Immature natural killer cell (primary cell): ENCODE measurements around the gene ZNF536. TPM values are rescaled to one million over a fixed set of nuclear protein-coding genes. Genes with fewer than 3 reads are reported as not detected.

Source experiments
- DNase-seq, 3 donors: peaks; one replicate each; pipeline ENCODE4 v3.0.0; 2022; ENCODE audit warnings: mixed read lengths in 1 of 3
- H3K27ac Mint-ChIP-seq, 6 donors: one replicate each; pipeline ENCODE4 v1.8.0; 2020; ENCODE audit warnings: mixed read lengths in 6 of 6, mild to moderate bottlenecking in 5 of 6, inconsistent platforms in 4 of 6, moderate library complexity in 3 of 6
- H3K27me3 Mint-ChIP-seq, 3 donors: one replicate each; pipeline ENCODE4 v1.8.0; 2020 to 2021; ENCODE audit warnings: low read depth in 3 of 3, mild to moderate bottlenecking in 3 of 3, mixed read lengths in 3 of 3, moderate library complexity in 3 of 3, inconsistent platforms in 1 of 3
- H3K36me3 Mint-ChIP-seq, 3 donors: one replicate each; pipeline ENCODE4 v1.8.0; 2020; ENCODE audit warnings: mixed read lengths in 3 of 3, inconsistent platforms in 2 of 3, mild to moderate bottlenecking in 2 of 3
- H3K4me1 Mint-ChIP-seq, 2 donors: one replicate each; pipeline ENCODE4 v1.8.0; 2020; ENCODE audit warnings: inconsistent platforms in 2 of 2, mild to moderate bottlenecking in 2 of 2, mixed read lengths in 2 of 2, moderate library complexity in 1 of 2
- H3K4me3 Mint-ChIP-seq, 5 donors: one replicate each; pipeline ENCODE4 v1.8.0; 2020; ENCODE audit warnings: mild to moderate bottlenecking in 5 of 5, mixed read lengths in 5 of 5, inconsistent platforms in 3 of 5, moderate library complexity in 3 of 5
- H3K9me3 Mint-ChIP-seq, 6 donors: one replicate each; pipeline ENCODE4 v1.8.0; 2020; ENCODE audit warnings: mild to moderate bottlenecking in 6 of 6, mixed read lengths in 6 of 6, inconsistent platforms in 4 of 6, moderate library complexity in 3 of 6
- polyA plus RNA-seq, 3 donors: library from polyadenylated mRNA; unstranded; fragments of 300-500 nt; fragmentation: Illumina TruSeq; gene quantifications; one replicate each; pipeline ENCODE4 v1.2.3, GENCODE V29; 2021

The ZNF536 gene
- polyA plus RNA-seq, 3 donors from 2014 or later = not detected

GRCh38 chr19:30512176-30513081, 140.2 kb downstream of the ZNF536 start:
- Mint-ChIP-seq H3K4me1 (no peaks in the 10 kb centered on the region), H3K4me3 (no peak overlapping the region)

GRCh38 chr19:30513082-30513411, 140.9 kb downstream of the ZNF536 start:
- no peak overlapping the region for H3K4me3 Mint-ChIP-seq
- H3K27ac Mint-ChIP-seq = no peak overlapping the region
- no peaks in the 10 kb centered on the region for H3K36me3 Mint-ChIP-seq
- no peaks in the 10 kb centered on the region for H3K4me1 Mint-ChIP-seq
- DNase-seq = no peak
- H3K9me3 Mint-ChIP-seq = no peaks in the 10 kb centered on the region
- H3K27me3 Mint-ChIP-seq = peaks cover 0 to 8% (median 3%) of the 10 kb centered on the region in 3 donors

More at GRCh38 chr19:30512176-30513081, 140.2 kb downstream of the ZNF536 start:
- H3K27me3 Mint-ChIP-seq = peaks cover 0 to 13% (median 3%) of the 10 kb centered on the region in 3 donors
- no peak overlapping the region for H3K27ac Mint-ChIP-seq
- DNase-seq = no peak
- H3K9me3 Mint-ChIP-seq = no peaks in the 10 kb centered on the region
- H3K36me3 Mint-ChIP-seq = no peaks in the 10 kb centered on the region

- Mint-ChIP-seq H3K4me1 (no peaks in the 10 kb centered on the region), H3K27ac (no peak overlapping the region), H3K4me3 (no peak overlapping the region), H3K9me3 (no peaks in the 10 kb centered on the region), H3K36me3 (no peaks in the 10 kb centered on the region), H3K27me3 (peaks cover 3 to 6% (median 3%) of the 10 kb centered on the region in 3 donors)
- no peak for DNase-seq
Observed at GRCh38 chr19:30516111-30516510, 143.9 kb downstream of the ZNF536 start.

GRCh38 chr19:30516531-30516930, 144.3 kb downstream of the ZNF536 start:
- H3K4me3 Mint-ChIP-seq = no peak overlapping the region
- no peak overlapping the region for H3K27ac Mint-ChIP-seq
- H3K36me3 Mint-ChIP-seq = no peaks in the 10 kb centered on the region
- no peak for DNase-seq
- no peaks in the 10 kb centered on the region for H3K4me1 Mint-ChIP-seq
- H3K27me3 Mint-ChIP-seq = peaks cover 3 to 6% (median 3%) of the 10 kb centered on the region in 3 donors
- no peaks in the 10 kb centered on the region for H3K9me3 Mint-ChIP-seq

GRCh38 chr19:30518965-30519606, 146.9 kb downstream of the ZNF536 start:
- H3K27me3 Mint-ChIP-seq = peaks cover 6 to 9% (median 6%) of the 10 kb centered on the region in 3 donors
- H3K27ac Mint-ChIP-seq = no peak overlapping the region
- no peaks in the 10 kb centered on the region for H3K4me1 Mint-ChIP-seq
- no peak for DNase-seq
- no peaks in the 10 kb centered on the region for H3K36me3 Mint-ChIP-seq
- no peaks in the 10 kb centered on the region for H3K9me3 Mint-ChIP-seq
- no peak overlapping the region for H3K4me3 Mint-ChIP-seq

GRCh38 chr19:30519607-30520205, 147.5 kb downstream of the ZNF536 start:
- Mint-ChIP-seq H3K36me3 (no peaks in the 10 kb centered on the region), H3K27me3 (peaks cover 0 to 9% (median 5%) of the 10 kb centered on the region in 3 donors), H3K4me1 (no peaks in the 10 kb centered on the region), H3K27ac (no peak overlapping the region), H3K4me3 (no peak overlapping the region), H3K9me3 (no peaks in the 10 kb centered on the region)
- DNase-seq = no peak

GRCh38 chr19:30520735-30521479, 148.7 kb downstream of the ZNF536 start:
- DNase-seq = no peak
- no peak overlapping the region for H3K4me3 Mint-ChIP-seq
- no peak overlapping the region for H3K27ac Mint-ChIP-seq
- H3K4me1 Mint-ChIP-seq = no peaks in the 10 kb centered on the region
- H3K36me3 Mint-ChIP-seq = no peaks in the 10 kb centered on the region
- no peaks in the 10 kb centered on the region for H3K9me3 Mint-ChIP-seq
- peaks cover 0 to 9% (median 2%) of the 10 kb centered on the region in 3 donors for H3K27me3 Mint-ChIP-seq

- Mint-ChIP-seq H3K4me3 (no peak overlapping the region), H3K9me3 (no peaks in the 10 kb centered on the region), H3K27me3 (peaks cover 0 to 9% (median 2%) of the 10 kb centered on the region in 3 donors), H3K27ac (no peak overlapping the region), H3K36me3 (no peaks in the 10 kb centered on the region), H3K4me1 (no peaks in the 10 kb centered on the region)
- DNase-seq = no peak
Observed at GRCh38 chr19:30521937-30522336, 149.8 kb downstream of the ZNF536 start.

GRCh38 chr19:30522341-30522740, 150.2 kb downstream of the ZNF536 start:
- DNase-seq = no peak
- Mint-ChIP-seq H3K27me3 (peaks cover 2 to 9% (median 3%) of the 10 kb centered on the region in 3 donors), H3K27ac (no peak overlapping the region), H3K4me3 (no peak overlapping the region), H3K9me3 (no peaks in the 10 kb centered on the region), H3K4me1 (no peaks in the 10 kb centered on the region), H3K36me3 (no peaks in the 10 kb centered on the region)

- Mint-ChIP-seq H3K9me3 (no peaks in the 10 kb centered on the region), H3K36me3 (no peaks in the 10 kb centered on the region), H3K27ac (no peak overlapping the region), H3K27me3 (peaks cover 2 to 9% (median 3%) of the 10 kb centered on the region in 3 donors), H3K4me1 (no peaks in the 10 kb centered on the region), H3K4me3 (no peak overlapping the region)
- DNase-seq = no peak
Observed at GRCh38 chr19:30523791-30524190, 151.6 kb downstream of the ZNF536 start.

GRCh38 chr19:30525383-30525782, 153.2 kb downstream of the ZNF536 start:
- Mint-ChIP-seq H3K4me1 (no peaks in the 10 kb centered on the region), H3K36me3 (no peaks in the 10 kb centered on the region), H3K4me3 (no peak overlapping the region), H3K9me3 (no peaks in the 10 kb centered on the region), H3K27ac (no peak overlapping the region), H3K27me3 (peaks cover 2 to 6% (median 3%) of the 10 kb centered on the region in 3 donors)
- DNase-seq = no peak

- DNase-seq = no peak
- Mint-ChIP-seq H3K4me1 (no peaks in the 10 kb centered on the region), H3K27me3 (peaks cover 0 to 3% (median 0%) of the 10 kb centered on the region in 3 donors), H3K36me3 (no peaks in the 10 kb centered on the region), H3K4me3 (no peak overlapping the region), H3K9me3 (no peaks in the 10 kb centered on the region), H3K27ac (no peak overlapping the region)
Observed at GRCh38 chr19:30528919-30529318, 156.7 kb downstream of the ZNF536 start.

GRCh38 chr19:30529876-30530275, 157.7 kb downstream of the ZNF536 start:
- Mint-ChIP-seq H3K27me3 (peaks cover 0 to 3% (median 0%) of the 10 kb centered on the region in 3 donors), H3K27ac (no peak overlapping the region), H3K4me3 (no peak overlapping the region), H3K9me3 (no peaks in the 10 kb centered on the region), H3K36me3 (no peaks in the 10 kb centered on the region), H3K4me1 (no peaks in the 10 kb centered on the region)
- DNase-seq = no peak
